WTC11 (cell line): ENCODE data around the gene CD6.

Source experiments
- ATF3 ChIP-seq: sonication (generic); formaldehyde crosslinking; conservative IDR thresholded peaks from 2 replicates; pipeline ENCODE4 v1.8.1; 2022; ENCODE audit warnings: mild to moderate bottlenecking, missing genetic modification reagents
- ATF6 ChIP-seq: sonication (generic); formaldehyde crosslinking; IDR thresholded peaks from 2 replicates; pipeline ENCODE4 v1.8.1; 2023; ENCODE audit warnings: mild to moderate bottlenecking, missing genetic modification reagents
- CREB1 ChIP-seq: sonication (generic); formaldehyde crosslinking; IDR thresholded peaks from 2 replicates; pipeline ENCODE4 v1.8.0; 2023; ENCODE audit warnings: mild to moderate bottlenecking, missing genetic modification reagents
- CREM ChIP-seq: sonication (generic); formaldehyde crosslinking; IDR thresholded peaks from 2 replicates; pipeline ENCODE4 v1.8.1; 2022; ENCODE audit warnings: mild to moderate bottlenecking, missing genetic modification reagents, moderate library complexity
- CTCF ChIP-seq: fragments of 200-600 bp; IDR thresholded peaks from 2 replicates; pipeline ENCODE4 v1.8.0; 2022; ENCODE audit warnings: antibody characterized with exemption
- FOXP4 ChIP-seq: sonication (generic); formaldehyde crosslinking; IDR thresholded peaks from 2 replicates; pipeline ENCODE4 v1.8.0; 2022; ENCODE audit warnings: mild to moderate bottlenecking, missing genetic modification reagents
- MAX ChIP-seq: sonication (generic); formaldehyde crosslinking; IDR thresholded peaks from 2 replicates; pipeline ENCODE4 v1.8.0; 2022; ENCODE audit warnings: mild to moderate bottlenecking, missing genetic modification reagents
- MLX ChIP-seq: sonication (generic); formaldehyde crosslinking; IDR thresholded peaks from 2 replicates; pipeline ENCODE4 v1.8.1; 2023; ENCODE audit warnings: mild to moderate bottlenecking, missing genetic modification reagents, moderate library complexity
- NFYB ChIP-seq: sonication (generic); formaldehyde crosslinking; conservative IDR thresholded peaks from 2 replicates; pipeline ENCODE4 v1.8.0; 2022; ENCODE audit warnings: low read depth, missing genetic modification reagents
- TEAD4 ChIP-seq: sonication (generic); formaldehyde crosslinking; IDR thresholded peaks from 2 replicates; pipeline ENCODE4 v1.8.0; 2022; ENCODE audit warnings: mild to moderate bottlenecking, missing genetic modification reagents
- ZNF232 ChIP-seq: sonication (generic); formaldehyde crosslinking; IDR thresholded peaks from 2 replicates; pipeline ENCODE4 v1.8.0; 2022; ENCODE audit warnings: mild to moderate bottlenecking, missing genetic modification reagents

- TF ChIP-seq NFYB = no peak
- TF ChIP-seq CTCF = no peak
- TF ChIP-seq MAX = no peak
- no peak for TF ChIP-seq MLX
- no peak for TF ChIP-seq TEAD4 (CRISPR knock-in tag)
- no peak for TF ChIP-seq CREM (CRISPR knock-in tag)
- no peak for TF ChIP-seq FOXP4 (CRISPR knock-in tag)
- TF ChIP-seq ATF3 (CRISPR knock-in tag) = no peak
- no peak for TF ChIP-seq ZNF232 (CRISPR knock-in tag)
- TF ChIP-seq CREB1 (CRISPR knock-in tag) = no peak
- TF ChIP-seq ATF6 (CRISPR knock-in tag) = no peak
These were observed 39.9 kb downstream of the CD6 start for GRCh38 chr11:61011229-61011870.
